Activated CD4-positive, CD25-positive, alpha-beta regulatory T cell (primary cell): ENCODE results near the gene USB1.

ENCODE experiments used
- DNase-seq, 4 experiments: peaks; one replicate each; lab custom pipeline; 2025; lab: John Stamatoyannopoulos, UW

USB1 gene, protein sequence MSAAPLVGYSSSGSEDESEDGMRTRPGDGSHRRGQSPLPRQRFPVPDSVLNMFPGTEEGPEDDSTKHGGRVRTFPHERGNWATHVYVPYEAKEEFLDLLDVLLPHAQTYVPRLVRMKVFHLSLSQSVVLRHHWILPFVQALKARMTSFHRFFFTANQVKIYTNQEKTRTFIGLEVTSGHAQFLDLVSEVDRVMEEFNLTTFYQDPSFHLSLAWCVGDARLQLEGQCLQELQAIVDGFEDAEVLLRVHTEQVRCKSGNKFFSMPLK

GRCh38 chr16:58000706-58001676, at the start of gene USB1:
Gene USB1, plus strand, starts transcription at chr16:58001407. Its CDS starts 77 bp downstream, at chr16:58001484.
- DNase-seq, result peak; percentile 70 to 77 (median 74)

GRCh38 chr16:57952909-57953308, 48.3 kb upstream of the USB1 start:
- no peak for DNase-seq

GRCh38 chr16:57953857-57954256, 47.4 kb upstream of the USB1 start:
- DNase-seq, result no peak

DNA sequence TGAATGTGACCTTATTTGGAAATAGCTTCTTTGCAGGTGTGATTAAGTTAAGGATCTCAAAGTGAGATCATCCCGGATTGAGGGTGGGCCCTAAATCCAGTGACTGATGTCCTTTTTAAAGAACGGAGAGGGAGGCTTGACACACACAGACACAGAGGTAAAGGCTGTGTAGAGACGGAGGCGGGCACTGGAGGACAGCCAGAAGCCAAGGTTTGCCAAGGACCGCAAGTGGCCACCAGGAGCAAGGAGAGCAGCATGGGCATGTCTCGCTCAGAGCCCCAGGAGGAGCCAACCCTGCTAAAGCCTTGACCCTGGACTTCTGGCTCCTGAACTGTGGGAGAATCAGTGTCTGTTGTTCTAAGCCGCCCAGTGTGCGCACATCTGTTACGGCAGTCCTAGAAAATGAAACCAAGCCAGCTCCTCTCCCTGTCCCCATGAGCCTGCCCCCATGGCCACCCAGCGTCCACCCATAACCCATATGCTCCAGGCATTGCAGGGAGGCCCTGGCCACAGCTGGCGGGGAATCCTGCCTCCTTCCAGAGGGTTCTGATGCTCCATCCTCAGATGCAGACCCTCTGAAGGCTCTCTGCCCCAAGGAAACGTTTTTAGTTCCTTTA, 45.5 kb upstream of the USB1 start:
- DNase-seq, result no peak

DNA sequence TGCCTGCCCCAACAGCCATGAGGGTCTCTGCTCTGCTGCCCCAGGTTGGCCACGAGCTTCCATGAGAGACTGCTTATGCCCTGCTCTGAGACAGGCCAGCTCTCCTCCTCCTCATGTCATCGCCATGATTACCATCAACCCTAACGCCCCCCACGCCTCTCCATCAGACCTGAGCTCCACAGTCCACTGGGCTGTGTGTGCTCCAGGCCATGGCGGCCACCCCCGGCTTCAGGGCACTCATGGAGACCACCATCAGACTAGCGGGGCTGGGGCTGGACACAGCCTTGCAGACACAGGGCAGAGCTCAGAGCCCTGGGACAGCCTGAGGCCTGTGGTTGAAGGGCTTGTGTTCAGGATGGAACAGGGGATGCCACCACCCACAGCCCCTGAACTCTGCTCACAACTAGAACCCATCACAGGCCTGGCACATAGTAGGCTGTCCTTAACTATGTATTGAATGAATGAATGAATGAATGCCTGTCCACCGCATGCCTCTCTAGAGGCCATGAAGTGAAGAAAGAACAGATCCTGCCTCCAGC, 44.9 kb upstream of the USB1 start:
- DNase-seq, result no peak

GRCh38 chr16:57956924-57957672, 44.1 kb upstream of the USB1 start:
- DNase-seq, result no peak

GRCh38 chr16:57957673-57958392, 43.4 kb upstream of the USB1 start:
- no peak for DNase-seq

GRCh38 chr16:57958544-57958943, 42.7 kb upstream of the USB1 start:
- no peak for DNase-seq

DNA sequence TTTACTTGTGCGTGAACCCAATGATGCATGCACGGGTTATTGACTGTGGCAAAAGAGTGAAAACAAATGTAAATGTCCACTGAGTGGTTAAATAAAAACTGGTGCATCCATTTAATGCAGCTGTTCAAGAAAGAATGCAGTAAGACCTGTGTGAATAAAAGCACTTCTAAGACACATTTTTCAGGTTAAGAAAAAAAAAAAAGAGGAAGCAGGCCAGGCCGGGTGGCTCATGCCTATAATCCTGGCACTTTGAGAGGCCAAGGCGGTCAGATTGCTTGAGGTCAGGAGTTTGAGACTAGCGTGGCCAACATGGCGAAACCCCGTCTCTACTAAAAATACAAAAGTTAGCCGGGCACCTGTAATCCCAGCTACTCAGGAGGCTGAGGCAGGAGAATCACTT, 42.1 kb upstream of the USB1 start:
- no peak for DNase-seq

DNA sequence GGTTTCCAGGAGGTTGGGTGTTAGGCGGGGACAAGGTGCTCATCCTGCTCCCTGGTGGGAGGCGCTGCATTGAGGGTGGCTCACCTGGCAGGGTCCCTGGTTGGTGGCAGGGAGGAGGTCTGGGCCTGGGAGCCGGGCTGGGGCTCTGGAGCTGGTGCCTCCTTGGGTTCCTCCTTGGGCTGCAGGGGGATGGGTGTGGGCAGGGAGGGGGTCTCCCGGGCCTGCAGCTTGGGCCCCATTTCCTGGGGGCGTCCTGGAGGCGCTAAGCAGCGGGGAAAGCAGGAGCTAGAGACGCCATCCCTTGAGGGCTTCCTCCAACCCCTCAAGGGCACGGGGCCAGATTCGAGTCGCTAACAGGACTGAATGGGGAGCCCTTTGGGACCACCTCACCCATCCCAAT, 41.4 kb upstream of the USB1 start:
- DNase-seq, result no peak

- DNase-seq, result no peak
Observed at GRCh38 chr16:57960310-57960709, 40.9 kb upstream of the USB1 start.

- DNase-seq, result no peak
Observed at GRCh38 chr16:57960826-57961472, 40.3 kb upstream of the USB1 start.

- no peak for DNase-seq
Observed at GRCh38 chr16:57961538-57961937, 39.7 kb upstream of the USB1 start.

DNA sequence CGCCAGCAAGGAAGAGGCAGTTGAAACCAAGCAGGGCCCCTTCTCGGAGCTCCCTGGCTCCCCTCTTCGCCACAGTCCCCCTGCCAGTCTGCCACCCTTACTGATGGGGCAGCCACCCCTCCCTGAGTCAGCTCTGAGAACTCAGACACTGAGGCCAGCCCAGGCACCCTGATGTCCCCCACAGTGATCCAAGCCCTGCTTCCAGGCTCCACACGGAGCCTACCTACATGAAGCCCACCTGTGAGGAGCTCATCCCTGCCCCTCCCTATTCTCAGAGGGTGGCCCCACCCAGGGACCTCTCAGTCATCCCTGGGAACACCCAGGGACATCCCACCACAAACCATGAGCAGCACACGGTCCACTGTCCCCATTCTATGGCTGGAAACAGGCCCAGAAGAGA, 39.2 kb upstream of the USB1 start:
- no peak for DNase-seq

DNA sequence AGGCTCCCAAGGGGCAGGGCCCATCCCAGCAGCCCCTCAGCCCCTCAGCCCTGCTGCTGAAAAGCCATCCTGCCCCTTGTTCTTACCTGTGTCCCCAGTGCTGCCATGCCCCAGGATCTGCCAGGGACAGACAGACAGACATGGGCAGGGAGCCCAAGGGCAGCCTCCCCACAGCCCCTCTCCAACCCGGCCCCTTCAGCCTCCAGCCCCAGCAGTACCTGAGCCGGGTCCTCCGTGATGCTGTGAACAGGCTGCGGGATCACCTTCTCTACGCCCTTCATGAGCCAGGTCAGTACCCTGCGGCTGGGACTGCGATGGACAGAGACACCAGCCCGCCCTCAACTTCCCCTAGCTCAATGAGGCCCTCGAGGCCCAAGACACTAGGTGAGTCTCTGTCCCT, 38.5 kb upstream of the USB1 start:
- DNase-seq, result no peak

DNA sequence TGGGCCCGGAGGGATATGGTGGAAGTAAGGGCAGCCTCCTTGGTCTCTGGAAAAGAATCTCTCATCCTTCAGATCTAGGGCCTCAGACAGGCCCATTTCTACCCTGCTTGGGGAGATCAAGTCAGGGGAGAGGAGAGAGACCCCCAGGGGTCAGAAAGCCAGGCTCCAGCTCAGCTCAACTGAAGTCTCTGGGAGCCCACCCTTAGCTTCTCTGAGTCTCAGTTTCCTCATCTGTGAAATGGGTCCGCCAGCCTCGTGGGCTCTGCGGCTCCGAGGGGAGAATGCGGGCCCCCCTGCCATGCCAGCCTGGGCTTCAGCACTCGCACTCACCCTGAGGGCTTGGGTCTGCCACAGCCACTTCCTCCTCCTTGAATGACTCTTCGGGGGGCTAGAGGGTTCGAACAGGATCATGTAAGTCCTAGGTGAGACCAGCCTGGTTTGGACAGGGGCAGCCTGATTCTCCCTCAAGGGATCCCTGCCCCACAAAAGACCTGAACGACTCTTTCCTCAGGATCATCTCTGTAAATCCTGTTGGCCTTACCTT, 37.0 kb upstream of the USB1 start:
- DNase-seq, result no peak

GRCh38 chr16:57966204-57966771, 34.9 kb upstream of the USB1 start:
- DNase-seq, result no peak

GRCh38 chr16:57966986-57967385, 34.2 kb upstream of the USB1 start:
- no peak for DNase-seq

- no peak for DNase-seq
Observed at GRCh38 chr16:57967916-57968315, 33.3 kb upstream of the USB1 start.
